Inferior parietal cortex (tissue), 1 donor: ENCODE measurements around the gene TRMT1.

Experiments used
- DNase-seq: peaks from one replicate; pipeline ENCODE4 v3.0.0-alpha.2; 2016; ENCODE audit errors: extremely low spot score

Gene TRMT1

DNA sequence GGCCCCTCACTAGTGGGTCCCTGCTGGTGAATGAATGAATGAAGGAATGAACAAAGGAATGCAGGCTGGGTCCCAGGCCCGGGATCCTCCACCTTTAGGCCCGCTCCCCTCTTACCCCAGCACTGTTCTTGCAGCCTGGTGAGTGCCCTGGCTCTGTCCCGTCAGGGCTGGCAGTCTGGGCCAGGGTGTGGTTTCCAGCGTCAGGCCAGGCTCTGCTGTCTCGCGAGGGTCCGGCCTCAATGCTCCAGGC is 14.2 kb downstream of the TRMT1 start:
- DNase-seq, result no peak

GRCh38 chr19:13101590-13102415 is 14.7 kb downstream of the TRMT1 start:
- DNase-seq, result no peak

DNA sequence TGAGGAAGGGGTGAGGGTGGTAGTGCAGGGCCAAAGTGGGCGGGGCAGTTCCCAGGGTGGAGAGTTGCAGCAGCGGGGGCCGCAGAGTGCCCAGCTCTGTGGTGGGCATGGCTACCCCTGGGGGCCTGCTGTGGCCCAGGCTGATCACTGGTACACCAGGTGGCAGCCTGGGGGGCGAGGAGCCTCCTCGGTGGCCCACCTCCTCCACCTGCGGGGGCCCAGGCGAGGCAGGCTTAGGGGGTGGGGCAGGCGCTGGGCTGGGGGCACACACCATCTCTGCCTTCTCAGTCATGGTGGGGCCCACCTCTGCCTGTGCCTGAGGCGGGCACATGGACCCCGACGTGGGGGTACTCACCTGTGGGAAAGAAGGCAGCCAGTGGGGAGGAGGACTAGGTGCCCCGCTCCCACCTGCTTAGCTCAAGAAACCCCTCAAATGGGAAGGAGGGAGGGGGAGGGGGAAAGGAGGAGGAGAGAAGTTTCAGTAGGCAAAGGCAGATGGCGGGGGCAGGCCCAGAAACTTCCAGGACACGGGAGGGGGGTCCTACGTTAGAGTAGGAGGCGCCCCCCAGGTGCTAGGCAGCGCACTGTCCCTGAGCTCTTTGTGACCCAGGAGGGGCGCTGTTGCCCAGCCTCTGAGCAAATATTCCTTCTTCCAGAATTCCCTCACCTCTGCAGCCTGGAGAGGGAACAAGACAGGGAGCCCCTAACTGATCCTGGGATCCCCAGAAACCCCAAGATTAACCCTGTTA is 15.5 kb downstream of the TRMT1 start:
- DNase-seq, result no peak

GRCh38 chr19:13100031-13100588 is 16.4 kb downstream of the TRMT1 start:
- DNase-seq, result no peak

DNA sequence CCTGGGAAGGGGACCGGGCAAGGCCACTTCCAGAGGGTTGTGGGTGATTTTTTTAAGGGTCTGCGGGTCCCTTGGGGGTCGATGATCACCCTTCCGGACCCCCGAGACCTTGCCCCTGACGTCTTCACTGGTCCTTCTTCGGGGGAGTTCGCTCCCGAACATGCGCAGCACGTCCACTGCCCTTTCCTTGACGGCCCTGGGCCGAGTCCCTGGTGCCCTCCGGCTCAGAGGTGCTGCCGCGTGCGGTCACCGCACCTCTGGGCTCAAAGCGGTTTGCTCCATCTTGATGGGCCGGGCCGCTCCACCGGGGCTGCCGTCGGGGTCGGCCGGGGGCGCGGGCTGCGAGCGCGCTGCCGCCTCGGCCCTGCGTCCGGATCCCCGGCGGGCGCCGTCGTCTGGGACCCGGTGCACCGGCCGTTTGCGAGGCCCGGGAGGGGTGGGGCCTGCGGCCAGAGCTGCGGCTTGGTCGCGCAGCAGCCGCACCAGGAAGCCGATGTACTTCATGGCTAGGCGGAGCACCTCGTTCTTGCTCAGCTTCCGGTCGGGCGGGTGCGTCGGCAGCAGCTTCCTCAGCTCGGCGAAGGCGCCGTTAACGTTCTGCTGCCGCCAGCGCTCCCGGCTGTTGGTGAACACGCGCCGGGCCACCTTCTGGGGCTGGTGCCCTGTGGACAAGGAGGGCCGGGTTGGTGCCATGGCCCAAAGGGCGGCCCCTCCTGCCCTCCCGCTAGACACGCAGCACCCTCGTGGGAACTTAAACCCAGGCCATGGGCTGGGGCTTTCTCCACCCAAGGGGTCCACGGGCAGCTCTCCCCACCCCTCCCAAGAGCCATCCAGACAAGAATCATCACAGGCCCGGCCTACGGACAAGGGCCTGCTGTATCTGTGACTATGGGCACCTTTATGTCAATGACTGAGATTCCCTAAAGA is 17.2 kb downstream of the TRMT1 start:
- no peak for DNase-seq

DNA sequence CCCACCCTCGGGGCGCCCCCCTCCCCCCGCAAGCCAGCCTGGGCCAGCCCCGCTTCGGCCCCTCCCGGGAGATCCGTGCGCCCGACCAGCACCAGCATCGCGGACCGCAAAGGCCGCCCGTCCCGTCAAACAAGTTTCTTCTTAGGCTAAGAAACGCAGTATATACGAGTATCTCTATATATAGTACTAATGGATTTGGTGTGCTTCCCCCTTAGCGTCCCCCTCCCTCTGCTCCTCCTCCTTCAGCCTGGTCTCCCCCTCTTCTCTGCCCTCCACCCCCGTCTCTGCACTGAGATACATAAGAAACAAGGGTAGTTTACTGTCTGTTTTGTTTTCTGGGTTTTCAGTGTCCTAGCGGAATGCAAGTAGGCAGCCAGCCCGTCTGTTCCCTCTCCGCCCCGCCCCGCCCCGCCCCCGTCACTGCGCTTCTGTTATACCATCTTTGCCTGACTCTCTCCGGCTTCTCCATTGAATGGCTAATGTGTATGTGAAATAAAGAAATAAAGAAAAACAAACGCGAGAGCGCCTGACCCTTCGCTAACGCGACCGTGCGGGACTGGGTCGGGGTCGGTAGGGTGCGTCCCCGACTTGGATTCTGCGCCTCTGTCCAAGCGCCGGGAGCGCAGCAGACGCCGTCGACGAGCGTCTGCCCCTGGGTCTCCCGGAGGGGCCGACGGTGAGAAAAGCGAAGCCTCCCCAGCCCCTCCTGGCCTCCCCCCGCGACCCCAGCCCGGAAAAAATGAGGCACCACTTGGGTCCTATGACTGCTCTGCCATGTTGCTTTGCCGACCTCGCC is 18.1 kb downstream of the TRMT1 start:
- DNase-seq, result no peak

DNA sequence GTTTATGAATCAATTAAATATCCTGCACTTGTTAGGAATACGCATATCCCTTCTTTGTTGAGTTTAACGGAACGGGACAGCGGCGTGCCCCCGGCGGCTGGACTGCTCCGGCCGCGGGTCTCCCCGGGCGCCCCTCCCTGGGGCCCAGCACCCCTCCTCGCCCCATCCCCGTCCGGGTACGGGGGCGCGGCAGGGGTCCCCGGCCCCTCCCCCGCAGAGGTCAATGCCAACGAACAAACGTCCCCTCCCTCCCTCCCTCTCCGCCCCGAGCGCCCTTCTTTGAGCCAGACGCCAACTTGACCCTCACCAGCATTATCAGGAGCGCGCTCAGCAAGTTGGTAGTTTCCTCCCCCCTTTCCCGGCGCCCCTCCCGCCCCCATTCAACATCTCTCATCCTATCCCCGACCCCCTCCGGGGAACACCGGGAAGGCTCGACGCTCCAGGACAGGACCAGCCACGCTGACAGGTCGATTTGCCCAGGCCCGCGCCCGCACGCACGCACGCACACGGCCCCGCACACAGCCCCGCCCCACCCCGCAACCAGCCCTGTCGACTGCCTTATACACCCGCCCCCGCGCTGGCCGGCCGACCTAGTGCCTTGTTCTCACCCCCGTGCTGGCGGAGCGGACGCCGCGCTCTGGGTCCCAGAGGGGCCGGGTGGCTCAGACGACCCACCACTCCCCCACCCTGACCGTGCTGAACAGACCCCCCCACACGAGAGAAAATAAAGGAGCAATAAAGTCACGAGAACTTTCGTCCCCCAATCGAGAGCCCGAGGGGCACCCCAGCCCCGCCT is 18.9 kb downstream of the TRMT1 start:
- no peak for DNase-seq

DNA sequence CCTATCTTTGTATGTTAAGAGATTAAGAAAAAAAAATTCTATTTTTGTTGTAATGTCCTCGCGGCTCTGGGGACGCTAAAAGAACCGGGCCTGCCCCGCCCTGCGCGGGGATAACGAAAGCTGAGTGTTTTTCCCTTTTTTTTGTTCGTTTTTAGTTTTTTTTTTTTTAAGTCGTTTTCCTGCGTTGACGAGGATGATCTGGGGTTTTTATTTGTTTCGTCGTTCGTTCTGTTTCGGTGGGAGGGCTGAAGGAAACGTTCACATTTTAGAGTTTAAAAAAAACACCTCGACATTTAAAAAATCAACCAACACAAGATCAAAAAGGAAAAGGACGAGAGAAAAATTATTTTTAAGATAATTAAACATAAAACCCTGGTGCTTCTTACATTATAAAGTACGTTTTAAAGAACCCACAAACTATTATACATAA is 19.5 kb downstream of the TRMT1 start:
- DNase-seq, result no peak

DNA sequence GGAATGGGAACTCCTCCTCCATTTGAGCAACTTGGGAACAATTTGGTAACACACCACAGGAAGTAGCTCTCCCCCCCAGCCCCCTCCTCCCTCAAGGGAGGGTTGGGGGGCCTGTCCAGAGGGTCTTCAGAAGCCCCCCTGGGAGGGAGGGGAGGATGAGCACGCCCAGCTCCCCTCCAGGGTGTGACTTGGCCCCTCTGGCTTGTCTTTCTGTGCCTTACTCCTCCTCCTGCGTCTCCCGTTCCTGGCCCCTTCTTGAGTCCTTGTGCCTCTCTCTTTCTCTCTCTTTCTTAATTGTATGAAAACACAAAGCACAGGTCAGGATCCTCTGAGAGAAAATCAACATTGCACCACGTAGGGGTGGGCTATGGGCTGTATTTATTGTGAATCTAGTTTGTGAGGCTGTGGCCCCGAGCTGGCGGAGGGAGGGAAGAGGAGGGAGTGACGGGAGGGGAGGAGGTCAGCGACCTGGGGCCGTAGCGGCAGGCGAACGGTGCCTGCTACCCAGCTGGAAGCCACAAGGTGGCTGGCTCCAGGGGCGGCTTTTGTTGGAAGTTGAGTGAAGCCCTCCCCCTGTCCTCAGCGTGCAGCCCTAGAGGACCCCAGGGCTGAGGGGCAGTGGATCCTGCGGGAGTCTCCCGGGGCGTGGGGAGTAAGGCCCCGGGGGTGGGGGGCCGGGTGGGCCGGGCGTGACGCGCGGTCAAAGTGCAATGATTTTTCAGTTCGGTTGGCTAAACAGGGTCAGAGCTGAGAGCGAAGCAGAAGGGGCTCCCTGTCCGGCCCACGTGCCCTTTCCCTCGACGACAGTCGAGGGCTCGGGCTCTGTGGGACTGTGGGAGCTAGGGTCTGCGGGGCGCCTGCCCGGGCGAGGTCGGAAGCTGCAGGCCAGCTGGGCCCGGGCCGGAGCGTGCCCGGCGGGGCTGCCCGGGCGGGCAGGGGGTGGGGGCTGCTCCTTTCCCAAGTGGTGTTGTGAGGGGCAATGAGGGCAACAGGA is 20.3 kb downstream of the TRMT1 start:
- no peak for DNase-seq

DNA sequence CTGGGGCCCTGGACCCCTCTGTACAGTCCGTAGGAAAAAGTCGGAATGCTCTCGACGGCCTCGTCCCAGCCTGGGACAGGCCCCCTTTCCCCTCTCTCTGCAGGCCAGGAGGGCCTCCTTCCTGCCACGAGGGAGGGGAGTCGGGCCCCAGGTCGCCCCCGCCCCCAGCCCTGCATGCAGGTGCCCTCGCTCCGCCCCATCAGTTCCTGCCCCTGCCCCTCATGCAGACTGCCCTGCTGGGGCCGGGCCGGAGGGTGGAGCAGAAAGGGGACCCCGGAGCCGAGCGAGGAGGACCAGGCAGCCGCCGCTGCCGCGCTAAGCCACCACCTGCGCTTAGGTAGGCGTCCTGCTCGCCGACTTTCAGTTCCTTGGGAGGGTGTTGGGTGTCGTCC is 21.2 kb downstream of the TRMT1 start:
- DNase-seq, result no peak

DNA sequence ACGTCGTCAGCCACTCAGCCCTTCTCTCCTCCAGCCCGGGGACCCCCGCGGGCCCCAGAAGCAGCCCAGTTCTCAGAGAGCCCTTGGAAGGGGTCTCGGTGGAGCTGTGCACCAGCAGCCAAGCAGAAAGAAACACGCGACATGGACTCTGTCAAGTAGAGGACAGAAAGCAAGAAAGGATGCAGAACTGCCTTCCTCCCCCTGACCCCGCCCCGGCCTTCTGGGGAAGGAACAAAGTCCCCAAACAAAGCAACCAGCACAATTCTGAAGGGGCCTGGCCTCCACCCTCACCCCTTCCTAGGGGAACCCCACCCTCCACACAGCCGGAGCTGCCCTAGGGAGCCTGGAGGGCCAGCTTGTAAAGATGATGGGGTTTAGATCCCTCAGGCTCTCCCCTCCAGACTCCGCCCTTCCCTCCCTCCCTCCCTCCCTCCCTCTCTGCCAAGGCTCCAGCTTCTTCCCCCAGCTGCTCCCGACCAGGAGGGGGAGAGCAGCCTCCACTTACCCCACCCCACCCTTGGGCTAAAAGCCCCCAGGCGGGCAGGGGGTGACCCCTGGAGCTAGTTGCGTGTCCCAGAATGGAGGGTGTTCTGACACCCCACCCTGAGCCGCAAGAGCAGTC is 21.7 kb downstream of the TRMT1 start:
- no peak for DNase-seq

GRCh38 chr19:13094106-13094504 is 22.4 kb downstream of the TRMT1 start:
- no peak for DNase-seq

- peak; percentile 93 for DNase-seq
Observed at GRCh38 chr19:13093407-13094105, 23.0 kb downstream of the TRMT1 start.

GRCh38 chr19:13092606-13093235 is 23.8 kb downstream of the TRMT1 start:
- no peak for DNase-seq

DNA sequence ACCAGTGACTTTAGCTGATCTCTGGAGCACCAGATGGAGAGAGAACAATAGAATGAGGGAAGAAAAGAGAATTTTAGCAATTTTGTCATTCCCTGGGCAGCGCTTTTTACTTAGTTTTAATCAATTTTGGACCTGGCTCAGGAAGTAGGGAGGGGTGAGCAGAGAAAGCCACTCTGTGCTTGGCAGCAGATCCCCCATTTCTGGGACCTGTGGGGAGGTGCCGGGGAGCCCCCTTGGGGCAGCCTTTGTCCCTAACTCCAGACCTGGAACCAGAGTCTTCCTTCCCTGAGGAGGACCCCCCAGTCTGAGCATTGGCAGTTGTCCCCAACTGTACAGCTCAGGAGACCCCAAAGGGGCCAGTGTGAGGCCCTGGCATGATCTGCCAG is 24.4 kb downstream of the TRMT1 start:
- no peak for DNase-seq

- no peak for DNase-seq
Observed at GRCh38 chr19:13091400-13092157, 25.0 kb downstream of the TRMT1 start.
